ENCODE data around the gene CSF3.
"Not testable (repeated sequence)": the region's sequence is repeated elsewhere in the genome, so short reads cannot be mapped to it uniquely, and the experiment has no call there.

The CSF3 gene

GRCh38 chr17:39999067-39999466, 16.2 kb upstream of the CSF3 start:
- no peak for DNase-seq

GRCh38 chr17:40000161-40000560, 15.1 kb upstream of the CSF3 start:
- DNase-seq: no peak

GRCh38 chr17:40001335-40001734, 13.9 kb upstream of the CSF3 start:
- DNase-seq: not testable (repeated sequence)

DNA sequence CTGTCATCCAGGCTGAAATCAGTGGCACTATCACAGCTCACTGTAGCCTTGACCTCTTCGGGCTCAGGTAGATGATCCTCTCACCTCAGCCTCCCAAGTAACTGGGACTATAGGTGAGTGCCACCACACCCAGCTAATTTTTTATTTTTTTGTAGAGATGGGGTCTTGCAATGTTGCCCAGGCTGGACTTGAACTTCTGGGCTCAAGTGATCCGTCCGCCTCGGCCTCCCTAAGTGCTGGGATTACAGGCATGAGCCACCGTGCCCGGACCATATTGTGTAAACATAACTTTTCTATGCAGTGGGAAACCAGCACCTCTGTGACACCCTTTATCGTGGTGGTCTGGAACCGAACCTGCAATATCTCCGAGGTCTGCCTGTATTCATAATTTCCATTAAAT, 11.2 kb upstream of the CSF3 start:
- DNase-seq: no peak

- DNase-seq: no peak
These were observed 10.5 kb upstream of the CSF3 start for GRCh38 chr17:40004712-40005111.

- no peak for DNase-seq
These were observed 9.7 kb upstream of the CSF3 start for GRCh38 chr17:40005520-40005919.

GRCh38 chr17:40010946-40011500, 4.2 kb upstream of the CSF3 start:
- not testable (repeated sequence) for DNase-seq

GRCh38 chr17:40012017-40012647, 3.1 kb upstream of the CSF3 start:
- not testable (repeated sequence) for DNase-seq

GRCh38 chr17:40014375-40014980, 762 bp upstream of the CSF3 start:
- no peak for DNase-seq

DNA sequence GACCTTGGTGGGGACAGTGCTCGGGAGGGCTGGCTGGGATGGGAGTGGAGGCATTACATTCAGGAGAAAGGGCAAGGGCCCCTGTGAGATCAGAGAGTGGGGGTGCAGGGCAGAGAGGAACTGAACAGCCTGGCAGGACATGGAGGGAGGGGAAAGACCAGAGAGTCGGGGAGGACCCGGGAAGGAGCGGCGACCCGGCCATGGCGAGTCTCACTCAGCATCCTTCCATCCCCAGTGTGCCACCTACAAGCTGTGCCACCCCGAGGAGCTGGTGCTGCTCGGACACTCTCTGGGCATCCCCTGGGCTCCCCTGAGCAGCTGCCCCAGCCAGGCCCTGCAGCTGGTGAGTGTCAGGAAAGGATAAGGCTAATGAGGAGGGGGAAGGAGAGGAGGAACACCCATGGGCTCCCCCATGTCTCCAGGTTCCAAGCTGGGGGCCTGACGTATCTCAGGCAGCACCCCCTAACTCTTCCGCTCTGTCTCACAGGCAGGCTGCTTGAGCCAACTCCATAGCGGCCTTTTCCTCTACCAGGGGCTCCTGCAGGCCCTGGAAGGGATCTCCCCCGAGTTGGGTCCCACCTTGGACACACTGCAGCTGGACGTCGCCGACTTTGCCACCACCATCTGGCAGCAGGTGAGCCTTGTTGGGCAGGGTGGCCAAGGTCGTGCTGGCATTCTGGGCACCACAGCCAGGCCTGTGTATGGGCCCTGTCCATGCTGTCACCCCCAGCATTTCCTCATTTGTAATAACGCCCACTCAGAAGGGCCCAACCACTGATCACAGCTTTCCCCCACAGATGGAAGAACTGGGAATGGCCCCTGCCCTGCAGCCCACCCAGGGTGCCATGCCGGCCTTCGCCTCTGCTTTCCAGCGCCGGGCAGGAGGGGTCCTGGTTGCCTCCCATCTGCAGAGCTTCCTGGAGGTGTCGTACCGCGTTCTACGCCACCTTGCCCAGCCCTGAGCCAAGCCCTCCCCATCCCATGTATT, 1.1 kb downstream of the CSF3 start:
- DNase-seq: no peak

- DNase-seq: no peak
These were observed 2.3 kb downstream of the CSF3 start for GRCh38 chr17:40017422-40018080.

- no peak for DNase-seq
These were observed 3.2 kb downstream of the CSF3 start for GRCh38 chr17:40018211-40019121.

- DNase-seq: no peak
These were observed 4.1 kb downstream of the CSF3 start for GRCh38 chr17:40019140-40019991.

- DNase-seq: no peak
These were observed 4.9 kb downstream of the CSF3 start for GRCh38 chr17:40020146-40020545.

DNA sequence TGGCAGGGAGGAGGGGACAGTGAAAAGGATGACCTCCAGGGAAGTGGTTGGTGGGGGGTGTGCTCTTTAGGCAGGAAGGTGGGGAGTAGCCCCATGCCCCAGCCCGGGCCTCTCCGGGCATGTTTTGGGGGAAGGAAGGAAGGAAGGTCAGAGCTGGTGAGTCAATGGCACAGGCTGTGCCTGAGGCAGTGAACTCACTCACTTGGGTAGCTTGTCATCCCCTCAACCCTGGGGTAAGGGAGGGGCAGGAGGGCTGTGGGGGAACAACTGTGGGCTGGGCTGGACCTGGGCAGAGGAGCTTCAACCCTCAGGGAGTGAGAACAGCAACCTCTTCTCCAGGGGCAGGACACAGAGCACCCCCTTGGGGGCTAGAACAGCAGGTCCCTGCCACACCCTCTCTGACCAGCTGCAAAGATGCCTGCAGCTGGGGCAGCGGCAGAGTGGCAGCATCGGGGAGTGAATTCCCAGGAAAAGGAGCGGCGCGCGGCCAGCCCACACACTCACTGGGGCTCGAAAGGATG, 6.3 kb downstream of the CSF3 start:
- DNase-seq: no peak

GRCh38 chr17:40022497-40022896, 7.3 kb downstream of the CSF3 start:
- DNase-seq: no peak

DNA sequence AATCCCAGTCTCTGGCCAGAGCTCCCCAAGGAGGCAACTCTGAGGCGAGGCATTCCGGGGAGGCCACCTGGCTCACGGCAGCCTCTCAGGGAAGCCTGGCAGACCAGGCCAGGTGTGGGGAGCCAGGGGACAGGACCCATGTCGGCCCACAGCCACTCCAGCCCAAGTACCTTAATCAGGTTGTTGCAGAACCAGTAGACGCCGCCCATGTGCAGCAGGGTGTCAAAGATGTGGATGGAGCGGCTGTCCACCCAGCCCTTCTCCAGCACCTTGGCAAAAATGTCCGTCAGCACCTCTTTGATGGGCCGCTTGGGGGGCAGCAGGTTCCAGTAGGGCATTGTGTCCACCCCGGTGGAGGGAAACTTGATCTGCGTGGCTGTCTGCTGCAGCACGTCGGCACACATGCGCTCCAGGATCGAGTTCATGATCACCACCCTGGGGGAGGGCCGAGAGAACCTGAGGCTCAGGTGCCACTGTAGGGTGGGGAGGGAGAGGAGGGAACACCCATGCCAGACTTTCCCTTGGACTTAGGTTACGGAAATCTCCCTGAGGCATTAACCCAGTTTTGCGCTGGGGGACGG, 7.8 kb downstream of the CSF3 start:
- no peak for DNase-seq

- DNase-seq: no peak
These were observed 8.5 kb downstream of the CSF3 start for GRCh38 chr17:40023590-40024292.

DNA sequence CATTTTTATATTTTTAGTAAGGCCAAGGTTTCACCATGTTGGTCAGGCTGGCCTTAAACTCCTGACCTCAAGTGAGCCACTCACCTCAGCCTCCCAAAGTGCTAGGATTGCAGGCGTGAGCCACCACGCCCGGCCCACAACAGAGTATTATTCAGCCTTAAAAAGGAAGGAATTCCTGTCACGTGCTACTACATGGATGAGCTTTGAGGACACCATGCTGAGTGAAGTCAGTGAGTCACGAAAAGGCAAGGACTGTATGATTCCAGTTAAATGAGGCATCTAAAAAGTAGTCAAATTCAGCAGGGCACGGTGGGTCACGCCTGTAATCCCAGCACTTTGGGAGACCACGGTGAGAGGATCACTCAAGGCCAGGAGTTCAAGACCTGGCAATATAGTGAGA, 9.7 kb downstream of the CSF3 start:
- no peak for DNase-seq

Measured in AML-193 (cell line).